Epithelial cell of proximal tubule (primary cell): Measurements from ENCODE around the gene HAPLN3. TPM values are rescaled to one million over a fixed set of nuclear protein-coding genes. Genes with fewer than 3 reads are reported as not detected.

Experiments used
- DNase-seq: peaks from one replicate; pipeline ENCODE4 v3.0.0-alpha.2; 2011; ENCODE audit warnings: low read depth
- H3K4me3 ChIP-seq: 2 replicates; pipeline ENCODE4 v1.5.1; 2011; ENCODE audit warnings: low read depth, mild to moderate bottlenecking, low read length
- CTCF ChIP-seq: conservative IDR thresholded peaks from 2 replicates; pipeline ENCODE4 v1.5.1; 2012; ENCODE audit warnings: low read depth, mild to moderate bottlenecking, low read length
- total RNA-seq: library from RNA; depleted of rRNA; stranded (reverse); fragments of >200 nt; gene quantifications from 2 replicates; pipeline ENCODE4 v1.2.3, GENCODE V29; 2015

The HAPLN3 gene
- total RNA-seq, 1 donor from 2014 or later = 21.9 TPM

- no peak for DNase-seq
- H3K4me3 ChIP-seq = no peak overlapping the region
Measured at GRCh38 chr15:88863412-88863811, 31.9 kb downstream of the HAPLN3 start.

GRCh38 chr15:88860212-88860611 lies 35.1 kb downstream of the HAPLN3 start:
- TF ChIP-seq CTCF = no peak
- DNase-seq = no peak
- H3K4me3 ChIP-seq = no peak overlapping the region

More at GRCh38 chr15:88863412-88863811, 31.9 kb downstream of the HAPLN3 start:
- TF ChIP-seq CTCF = no peak

- DNase-seq = no peak
- no peak for TF ChIP-seq CTCF
- no peak overlapping the region for H3K4me3 ChIP-seq
Measured at GRCh38 chr15:88859550-88859949, 35.8 kb downstream of the HAPLN3 start.

- no peak overlapping the region for H3K4me3 ChIP-seq
- no peak for TF ChIP-seq CTCF
- no peak for DNase-seq
Measured at GRCh38 chr15:88858934-88859333, 36.4 kb downstream of the HAPLN3 start.

GRCh38 chr15:88852476-88852875 lies 42.9 kb downstream of the HAPLN3 start:
- H3K4me3 ChIP-seq = no peak overlapping the region
- no peak for DNase-seq
- no peak for TF ChIP-seq CTCF

GRCh38 chr15:88849376-88850072 lies 45.8 kb downstream of the HAPLN3 start:
- no peak for TF ChIP-seq CTCF
- DNase-seq = no peak
- no peak overlapping the region for H3K4me3 ChIP-seq

GRCh38 chr15:88848203-88848602 lies 47.1 kb downstream of the HAPLN3 start:
- no peak for DNase-seq
- no peak for TF ChIP-seq CTCF
- H3K4me3 ChIP-seq = no peak overlapping the region
